Measurements from ENCODE around the gene COPS7A. TPM values are rescaled to one million over a fixed set of nuclear protein-coding genes. Genes with fewer than 3 reads are reported as not detected.

Gene COPS7A
- total and polyA plus RNA-seq, 2 donors (not counting 1 experiment from before 2014, with no cell fraction given): 79.1 to 114 TPM

DNA sequence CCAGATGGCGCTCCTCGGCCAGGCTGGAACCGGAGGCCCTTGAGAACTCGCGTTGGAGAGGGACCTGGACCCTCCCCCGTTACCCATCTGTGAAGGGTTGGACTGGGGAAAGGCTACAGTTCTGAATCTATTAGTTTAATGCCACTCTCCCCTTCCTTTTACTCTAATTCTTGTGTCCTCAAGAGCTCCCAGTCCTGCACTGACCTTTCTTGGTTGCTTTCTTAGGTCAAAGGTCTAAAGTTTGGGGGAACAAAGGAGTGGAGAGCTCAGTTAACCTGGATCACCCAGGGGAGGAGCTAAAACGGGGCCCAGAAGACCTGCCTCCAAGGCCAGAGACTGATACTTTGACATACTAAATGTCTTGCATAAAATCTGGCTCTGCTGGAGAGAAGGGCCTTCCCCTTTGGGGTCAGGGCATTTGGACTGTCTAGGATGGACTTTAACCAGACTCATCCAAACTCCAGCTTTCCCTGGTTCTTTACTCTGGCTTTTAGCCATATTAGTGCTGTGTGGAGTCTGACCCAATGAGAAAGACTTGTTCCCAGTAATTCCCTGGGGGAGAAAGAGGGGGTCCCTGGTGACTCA lies 30.0 kb downstream of the COPS7A start:
- TF ChIP-seq, protein P1, sequence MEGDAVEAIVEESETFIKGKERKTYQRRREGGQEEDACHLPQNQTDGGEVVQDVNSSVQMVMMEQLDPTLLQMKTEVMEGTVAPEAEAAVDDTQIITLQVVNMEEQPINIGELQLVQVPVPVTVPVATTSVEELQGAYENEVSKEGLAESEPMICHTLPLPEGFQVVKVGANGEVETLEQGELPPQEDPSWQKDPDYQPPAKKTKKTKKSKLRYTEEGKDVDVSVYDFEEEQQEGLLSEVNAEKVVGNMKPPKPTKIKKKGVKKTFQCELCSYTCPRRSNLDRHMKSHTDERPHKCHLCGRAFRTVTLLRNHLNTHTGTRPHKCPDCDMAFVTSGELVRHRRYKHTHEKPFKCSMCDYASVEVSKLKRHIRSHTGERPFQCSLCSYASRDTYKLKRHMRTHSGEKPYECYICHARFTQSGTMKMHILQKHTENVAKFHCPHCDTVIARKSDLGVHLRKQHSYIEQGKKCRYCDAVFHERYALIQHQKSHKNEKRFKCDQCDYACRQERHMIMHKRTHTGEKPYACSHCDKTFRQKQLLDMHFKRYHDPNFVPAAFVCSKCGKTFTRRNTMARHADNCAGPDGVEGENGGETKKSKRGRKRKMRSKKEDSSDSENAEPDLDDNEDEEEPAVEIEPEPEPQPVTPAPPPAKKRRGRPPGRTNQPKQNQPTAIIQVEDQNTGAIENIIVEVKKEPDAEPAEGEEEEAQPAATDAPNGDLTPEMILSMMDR (conservative IDR thresholded peaks at IDR 0.05 in 1 of 2, IDR thresholded peaks at IDR 0.05 in 1 of 2; ENCODE audit: low read depth in 1 of 2, low read length in 2 of 2): peak in 1 of 2 donors; percentile 90
- no peak for TF ChIP-seq EZH2 (IDR thresholded peaks at IDR 0.05; ENCODE audit: low read length, missing control alignments)
- no peak for DNase-seq (ENCODE audit: low read depth in 2 of 2)
- Histone ChIP-seq H3K79me2 (ENCODE audit: control insufficient read depth, insufficient read depth, low read length) (peaks cover 26% of the 10 kb centered on the region), H3K4me2 (ENCODE audit: extremely low read depth, insufficient read depth, low read length) (peak overlapping the region; percentile 11), H2AFZ (ENCODE audit: low read length) (peak overlapping the region; percentile 6), H3K27me3 (ENCODE audit: control insufficient read depth, insufficient read depth, low read length) (no peaks in the 10 kb centered on the region), H3K9me3 (ENCODE audit: control insufficient read depth, insufficient read depth, low read depth, low read length) (no peaks in the 10 kb centered on the region), H3K4me3 (replicated peaks in 1 of 4; ENCODE audit: control extremely low read depth in 1 of 4, insufficient read depth in 1 of 4, low read depth in 3 of 4, low read length in 4 of 4) (no peak overlapping the region), H3K27ac (ENCODE audit: insufficient read depth, low read length) (no peak overlapping the region), H4K20me1 (ENCODE audit: control insufficient read depth, extremely low read depth, insufficient read depth, low read length) (no peaks in the 10 kb centered on the region), H3K9ac (ENCODE audit: insufficient read depth, low read length) (no peak overlapping the region), H3K36me3 (ENCODE audit: control insufficient read depth, insufficient read depth, low read length) (peaks cover 18% of the 10 kb centered on the region), H3K4me1 (ENCODE audit: control insufficient read depth, extremely low read depth, insufficient read depth, low read length) (peaks cover 13% of the 10 kb centered on the region)

DNA sequence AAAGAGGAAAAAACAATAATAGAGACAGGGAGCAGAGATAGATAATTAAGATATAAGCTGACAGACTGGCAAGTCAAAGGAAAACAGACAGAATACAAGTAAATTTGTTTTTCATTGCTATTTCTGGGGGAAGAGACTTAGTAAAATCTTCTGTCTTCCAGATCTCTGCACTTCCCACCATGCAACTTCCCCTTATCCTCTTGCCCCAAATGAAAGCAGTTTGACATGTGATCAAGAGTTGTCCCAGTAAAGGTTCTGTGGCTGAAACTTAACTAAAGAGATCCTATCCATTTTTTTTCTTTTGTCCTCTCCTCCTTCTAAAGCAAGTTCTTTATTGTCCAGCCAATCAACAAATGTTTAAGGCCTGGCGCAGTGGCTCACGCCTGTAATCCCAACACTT lies 30.6 kb downstream of the COPS7A start:
- no peak overlapping the region for H3K9ac ChIP-seq (ENCODE audit: insufficient read depth, low read length)
- H3K4me1 ChIP-seq (ENCODE audit: control insufficient read depth, extremely low read depth, insufficient read depth, low read length): peaks cover 13% of the 10 kb centered on the region
- no peak for DNase-seq (ENCODE audit: low read depth in 2 of 2)
- no peaks in the 10 kb centered on the region for H3K27me3 ChIP-seq (ENCODE audit: control insufficient read depth, insufficient read depth, low read length)
- peaks cover 14% of the 10 kb centered on the region for H3K36me3 ChIP-seq (ENCODE audit: control insufficient read depth, insufficient read depth, low read length)
- no peaks in the 10 kb centered on the region for H4K20me1 ChIP-seq (ENCODE audit: control insufficient read depth, extremely low read depth, insufficient read depth, low read length)
- H3K9me3 ChIP-seq (ENCODE audit: control insufficient read depth, insufficient read depth, low read depth, low read length): no peaks in the 10 kb centered on the region
- H3K4me2 ChIP-seq (ENCODE audit: extremely low read depth, insufficient read depth, low read length): no peak overlapping the region
- H3K79me2 ChIP-seq (ENCODE audit: control insufficient read depth, insufficient read depth, low read length): peaks cover 26% of the 10 kb centered on the region
- no peak overlapping the region for H3K4me3 ChIP-seq (replicated peaks in 1 of 4; ENCODE audit: control extremely low read depth in 1 of 4, insufficient read depth in 1 of 4, low read depth in 3 of 4, low read length in 4 of 4)
- H2AFZ ChIP-seq (ENCODE audit: low read length): no peak overlapping the region
- TF ChIP-seq, protein P1 (conservative IDR thresholded peaks at IDR 0.05 in 1 of 2, IDR thresholded peaks at IDR 0.05 in 1 of 2; ENCODE audit: low read depth in 1 of 2, low read length in 2 of 2): no peak
- no peak for TF ChIP-seq EZH2 (IDR thresholded peaks at IDR 0.05; ENCODE audit: low read length, missing control alignments)
- no peak overlapping the region for H3K27ac ChIP-seq (ENCODE audit: insufficient read depth, low read length)

DNA sequence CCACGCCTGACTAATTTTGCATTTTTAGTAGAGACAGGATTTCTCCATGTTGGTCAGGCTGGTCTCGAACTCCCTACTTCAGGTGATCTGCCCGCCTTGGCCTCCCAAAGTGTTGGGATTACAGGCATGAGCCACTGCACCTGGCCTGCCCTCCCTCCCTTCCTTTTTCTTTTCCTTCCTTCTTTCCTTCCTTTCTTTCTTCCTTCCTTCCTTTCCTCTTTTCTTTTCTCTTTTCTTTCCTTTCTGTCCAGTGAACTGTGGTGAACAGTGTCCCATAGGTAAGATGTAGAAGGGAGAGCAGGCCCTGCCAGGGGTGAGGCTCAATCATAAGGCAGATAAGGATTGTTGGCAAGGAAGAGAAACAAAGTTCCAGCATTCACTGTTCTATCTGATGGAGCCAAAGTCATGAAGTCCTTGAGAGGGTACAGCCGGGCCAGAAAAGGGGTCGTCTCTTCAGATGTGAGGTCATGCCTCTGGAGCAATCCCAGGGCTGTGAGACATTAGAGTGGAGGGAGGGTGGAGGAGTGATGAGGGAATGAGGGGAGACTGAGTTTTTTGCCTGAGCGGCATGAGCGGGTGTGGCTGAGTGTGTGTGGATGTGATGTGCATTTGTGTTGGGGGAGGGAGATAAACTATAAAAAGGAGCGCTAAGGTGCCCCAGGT lies 33.3 kb downstream of the COPS7A start:
- no peak for TF ChIP-seq EZH2 (IDR thresholded peaks at IDR 0.05; ENCODE audit: low read length, missing control alignments)
- TF ChIP-seq, protein P1 (conservative IDR thresholded peaks at IDR 0.05 in 1 of 2, IDR thresholded peaks at IDR 0.05 in 1 of 2; ENCODE audit: low read depth in 1 of 2, low read length in 2 of 2): no peak
- no peak overlapping the region for H3K9ac ChIP-seq (ENCODE audit: insufficient read depth, low read length)
- H3K79me2 ChIP-seq (ENCODE audit: control insufficient read depth, insufficient read depth, low read length): peaks cover 6% of the 10 kb centered on the region
- peaks cover 6% of the 10 kb centered on the region for H3K4me1 ChIP-seq (ENCODE audit: control insufficient read depth, extremely low read depth, insufficient read depth, low read length)
- no peak overlapping the region for H3K4me3 ChIP-seq (replicated peaks in 1 of 4; ENCODE audit: control extremely low read depth in 1 of 4, insufficient read depth in 1 of 4, low read depth in 3 of 4, low read length in 4 of 4)
- no peak overlapping the region for H3K4me2 ChIP-seq (ENCODE audit: extremely low read depth, insufficient read depth, low read length)
- H3K9me3 ChIP-seq (ENCODE audit: control insufficient read depth, insufficient read depth, low read depth, low read length): no peaks in the 10 kb centered on the region
- no peaks in the 10 kb centered on the region for H4K20me1 ChIP-seq (ENCODE audit: control insufficient read depth, extremely low read depth, insufficient read depth, low read length)
- DNase-seq (ENCODE audit: low read depth in 2 of 2): no peak
- no peak overlapping the region for H3K27ac ChIP-seq (ENCODE audit: insufficient read depth, low read length)
- no peaks in the 10 kb centered on the region for H3K36me3 ChIP-seq (ENCODE audit: control insufficient read depth, insufficient read depth, low read length)
- no peak overlapping the region for H2AFZ ChIP-seq (ENCODE audit: low read length)
- no peaks in the 10 kb centered on the region for H3K27me3 ChIP-seq (ENCODE audit: control insufficient read depth, insufficient read depth, low read length)
